A673 (cell line): ENCODE data around the gene TMEM125. TPM values are rescaled to one million over a fixed set of nuclear protein-coding genes. Genes with fewer than 3 reads are reported as not detected.

ENCODE experiments used
- BruUV-seq: library from RNA; stranded (reverse); fragments of 400-500 nt; replicated peaks from 2 replicates; lab custom pipeline; 2021; lab: Mats Ljungman, UMichigan
- CTCF ChIA-PET: fragments of 300-600 bp; sonication (Branson Sonifier 250); formaldehyde crosslinking; loops from one replicate; lab custom pipeline; 2022; ENCODE audit warnings: antibody characterized with exemption; lab: Charles Lee
- POLR2A ChIA-PET: fragments of 300-600 bp; sonication (Branson Sonifier 250); formaldehyde crosslinking; loops from one replicate; lab custom pipeline; 2022; ENCODE audit warnings: antibody characterized with exemption; ENCODE audit not compliant: low non-redundant PET; lab: Charles Lee
- DNase-seq: peaks from one replicate; pipeline ENCODE4 v3.0.0-alpha.2; 2015; ENCODE audit warnings: low spot score
- H3K27ac ChIP-seq: fragments of 200-600 bp; sonication (generic); 2 replicates; pipeline ENCODE4 v1.5.1; 2016; ENCODE audit warnings: mixed run types, low read depth, mild to moderate bottlenecking, mixed read lengths, antibody characterized with exemption, low read length; ENCODE audit not compliant: poor library complexity, severe bottlenecking
- H3K27me3 ChIP-seq: fragments of 200-600 bp; sonication (generic); replicated peaks from 2 replicates; pipeline ENCODE4 v1.6.1; 2017; ENCODE audit warnings: mixed run types, low read depth, mild to moderate bottlenecking, mixed read lengths, antibody characterized with exemption, low read length; ENCODE audit not compliant: insufficient read depth, poor library complexity
- H3K36me3 ChIP-seq: fragments of 200-600 bp; sonication (generic); 2 replicates; pipeline ENCODE4 v1.6.1; 2016; ENCODE audit warnings: mixed run types, mild to moderate bottlenecking, mixed read lengths, antibody characterized with exemption, low read length; ENCODE audit not compliant: insufficient read depth, poor library complexity, severe bottlenecking
- H3K4me1 ChIP-seq: fragments of 200-600 bp; sonication (generic); 2 replicates; pipeline ENCODE4 v1.6.1; 2017; ENCODE audit warnings: mixed run types, mild to moderate bottlenecking, mixed read lengths, antibody characterized with exemption, low read length; ENCODE audit not compliant: insufficient read depth, poor library complexity, severe bottlenecking
- H3K4me3 ChIP-seq: fragments of 200-600 bp; sonication (generic); 2 replicates; pipeline ENCODE4 v1.5.1; 2016; ENCODE audit warnings: low read depth, mixed run types, mild to moderate bottlenecking, mixed read lengths, low read length; ENCODE audit not compliant: poor library complexity, severe bottlenecking
- H3K9me3 ChIP-seq: fragments of 200-600 bp; sonication (generic); 2 replicates; pipeline ENCODE4 v1.6.1; 2016; ENCODE audit warnings: mixed run types, low read depth, mild to moderate bottlenecking, mixed read lengths, antibody characterized with exemption, low read length; ENCODE audit not compliant: poor library complexity, severe bottlenecking
- CTCF ChIP-seq: fragments of 300-800, 200-600 bp; sonication (generic); conservative IDR thresholded peaks from 2 replicates; pipeline ENCODE4 v1.5.1; 2017; ENCODE audit warnings: low read depth, mild to moderate bottlenecking, antibody characterized with exemption, low read length, moderate library complexity, mixed read lengths
- EZH2 ChIP-seq: fragments of 200-600 bp; sonication (generic); IDR thresholded peaks from 2 replicates; pipeline ENCODE4 v1.6.1; 2017; ENCODE audit warnings: borderline replicate concordance, low read depth, mild to moderate bottlenecking, mixed read lengths, antibody characterized with exemption, low read length; ENCODE audit not compliant: poor library complexity, severe bottlenecking
- intact Hi-C: fragments of 100-400 bp; cut with micrococcal nuclease; formaldehyde crosslinking; loops from one replicate; pipeline ENCODE4 v1.10.0; 2022; ENCODE audit not compliant: unreplicated experiment
- total RNA-seq: library from RNA; stranded (reverse); gene quantifications from 2 replicates; pipeline ENCODE4 v1.2.3, GENCODE V29; 2021

Gene TMEM125
- total RNA-seq, 1 experiment from 2014 or later: not detected

- DNase-seq: peak; percentile 22
- TF ChIP-seq EZH2 (no peak), CTCF (no peak)
- CTCF ChIA-PET: no interaction called here
- POLR2A ChIA-PET: no interaction called here
- no peaks in the 10 kb centered on the region for H3K36me3 ChIP-seq
- intact Hi-C loops: no loop called here
- H3K9me3 ChIP-seq: no peaks in the 10 kb centered on the region
- no peak overlapping the region for H3K27ac ChIP-seq
- H3K4me3 ChIP-seq: peak overlapping the region; percentile 15
- H3K4me1 ChIP-seq: peaks cover 10% of the 10 kb centered on the region
- no TSS peak for BruUV-seq
- no peaks in the 10 kb centered on the region for H3K27me3 ChIP-seq
Measured at GRCh38 chr1:43270421-43271095, 775 bp downstream of the TMEM125 start.

- Histone ChIP-seq H3K4me1 (peaks cover 10% of the 10 kb centered on the region), H3K4me3 (peak overlapping the region; percentile 15), H3K27ac (no peak overlapping the region), H3K36me3 (no peaks in the 10 kb centered on the region), H3K9me3 (no peaks in the 10 kb centered on the region), H3K27me3 (no peaks in the 10 kb centered on the region)
- no peak for TF ChIP-seq EZH2
- TF ChIP-seq CTCF: no peak
- no peak for DNase-seq
- ChIA-PET CTCF (no interaction called here), POLR2A (no interaction called here)
- intact Hi-C loops: no loop called here
- no TSS peak for BruUV-seq
Measured at GRCh38 chr1:43271186-43272118, 1.7 kb downstream of the TMEM125 start.

- peaks cover 10% of the 10 kb centered on the region for H3K4me1 ChIP-seq
- intact Hi-C loops: no loop called here
- H3K27ac ChIP-seq: no peak overlapping the region
- no peak overlapping the region for H3K4me3 ChIP-seq
- BruUV-seq: no TSS peak
- CTCF ChIA-PET: no interaction called here
- H3K36me3 ChIP-seq: no peaks in the 10 kb centered on the region
- no peaks in the 10 kb centered on the region for H3K9me3 ChIP-seq
- no peak for DNase-seq
- no peaks in the 10 kb centered on the region for H3K27me3 ChIP-seq
- TF ChIP-seq CTCF (no peak), EZH2 (no peak)
- POLR2A ChIA-PET: no interaction called here
Measured at GRCh38 chr1:43272161-43272560, 2.4 kb downstream of the TMEM125 start.
